MM.1S (cell line): Measurements from ENCODE around the gene CDH16.
"Not testable (repeated sequence)": the region's sequence is repeated elsewhere in the genome, so short reads cannot be mapped to it uniquely, and the experiment has no call there.

Source experiments
- DNase-seq: peaks from one replicate; pipeline ENCODE4 v3.0.0-alpha.2; 2015
- H2AFZ ChIP-seq: fragments of 300-600 bp; sonication (generic); 2 replicates; pipeline ENCODE4 v1.6.0; 2016; ENCODE audit warnings: antibody characterized with exemption, low read length
- H3F3A ChIP-seq: fragments of 300-600 bp; sonication (generic); 2 replicates; pipeline ENCODE4 v1.6.1; 2016; ENCODE audit warnings: mild to moderate bottlenecking, antibody characterized with exemption, low read length, moderate library complexity, mixed read lengths; ENCODE audit not compliant: insufficient read depth
- H3K27ac ChIP-seq: fragments of 300-600 bp; sonication (generic); 2 replicates; pipeline ENCODE4 v1.5.1; 2016; ENCODE audit warnings: mild to moderate bottlenecking, low read length
- H3K27me3 ChIP-seq: fragments of 300-600 bp; sonication (generic); replicated peaks from 2 replicates; pipeline ENCODE4 v1.6.0; 2016; ENCODE audit warnings: low read length; ENCODE audit not compliant: insufficient read depth
- H3K36me3 ChIP-seq: fragments of 300-600 bp; sonication (generic); replicated peaks from 2 replicates; pipeline ENCODE4 v1.6.1; 2016; ENCODE audit warnings: mild to moderate bottlenecking, low read length, mixed read lengths; ENCODE audit not compliant: insufficient read depth
- H3K4me1 ChIP-seq: fragments of 300-600 bp; sonication (generic); 2 replicates; pipeline ENCODE4 v1.6.1; 2016; ENCODE audit warnings: low read length, mixed read lengths
- H3K4me2 ChIP-seq: fragments of 300-600 bp; sonication (generic); 2 replicates; pipeline ENCODE4 v1.6.0; 2016; ENCODE audit warnings: low read depth, low read length
- H3K4me3 ChIP-seq: fragments of 300-600 bp; sonication (generic); 2 replicates; pipeline ENCODE4 v1.5.1; 2016; ENCODE audit warnings: low read length, mixed read lengths
- H3K79me2 ChIP-seq: fragments of 300-600 bp; sonication (generic); 2 replicates; pipeline ENCODE4 v1.6.1; 2016; ENCODE audit warnings: mixed run types, low read length, mixed read lengths
- H3K9ac ChIP-seq: fragments of 300-600 bp; sonication (generic); 2 replicates; pipeline ENCODE4 v1.6.1; 2016; ENCODE audit warnings: low read length, mixed read lengths
- H3K9me2 ChIP-seq: fragments of 300-600 bp; sonication (generic); replicated peaks from 2 replicates; pipeline ENCODE4 v1.6.1; 2016; ENCODE audit warnings: mild to moderate bottlenecking, low read length, mixed read lengths; ENCODE audit not compliant: insufficient read depth
- H3K9me3 ChIP-seq: fragments of 300-600 bp; sonication (generic); replicated peaks from 2 replicates; pipeline ENCODE4 v1.6.1; 2016; ENCODE audit warnings: mild to moderate bottlenecking, low read length, mixed read lengths; ENCODE audit not compliant: insufficient read depth
- H4K20me1 ChIP-seq: fragments of 300-600 bp; sonication (generic); 2 replicates; pipeline ENCODE4 v1.6.1; 2016; ENCODE audit warnings: mild to moderate bottlenecking, low read length, moderate library complexity, mixed read lengths; ENCODE audit not compliant: insufficient read depth
- EZH2 ChIP-seq: fragments of 300-600 bp; sonication (generic); optimal IDR thresholded peaks from 2 replicates; pipeline ENCODE3; 2017; ENCODE audit warnings: low read depth, mild to moderate bottlenecking, antibody characterized with exemption, low read length, mixed read lengths
- EZH2phosphoT487 ChIP-seq: fragments of 300-600 bp; sonication (generic); IDR thresholded peaks from 2 replicates; pipeline ENCODE4 v1.6.1; 2018; ENCODE audit warnings: antibody characterized with exemption, low read length
- TF ChIP-seq, protein P1 (sequence below): fragments of 300-600 bp; sonication (generic); IDR thresholded peaks from 2 replicates; pipeline ENCODE4 v1.5.1; 2016; ENCODE audit warnings: antibody characterized with exemption, low read length, mixed read lengths

CDH16 gene

DNA sequence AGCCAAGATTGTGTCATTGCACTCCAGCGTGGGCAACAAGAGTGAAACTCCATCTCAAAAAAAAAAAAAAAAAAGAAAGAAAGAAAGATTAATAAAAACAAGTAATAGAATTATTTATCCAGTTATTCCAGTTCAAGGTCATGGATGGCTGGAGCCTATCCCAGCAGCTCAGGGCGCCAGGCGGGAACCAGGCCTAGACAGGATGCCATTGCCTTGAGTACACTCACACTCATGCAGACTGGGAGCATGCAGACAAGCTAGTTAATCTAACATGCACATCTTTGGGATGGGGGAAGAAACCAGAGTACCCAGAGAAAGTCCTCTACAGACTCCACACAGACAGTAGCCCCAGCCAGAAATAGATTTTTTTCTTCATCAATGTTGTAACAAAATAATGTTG is 20.5 kb downstream of the CDH16 start:
- Histone ChIP-seq H3K36me3 (no peaks in the 10 kb centered on the region), H3K27ac (no peak overlapping the region), H2AFZ (no peak overlapping the region), H4K20me1 (no peaks in the 10 kb centered on the region), H3K79me2 (no peaks in the 10 kb centered on the region), H3F3A (no peaks in the 10 kb centered on the region), H3K9me3 (no peaks in the 10 kb centered on the region), H3K9ac (no peak overlapping the region), H3K4me1 (no peaks in the 10 kb centered on the region), H3K9me2 (no peaks in the 10 kb centered on the region), H3K4me3 (no peak overlapping the region), H3K4me2 (no peak overlapping the region), H3K27me3 (no peaks in the 10 kb centered on the region)
- DNase-seq, result no peak
- no peak for TF ChIP-seq EZH2
- TF ChIP-seq, protein P1, sequence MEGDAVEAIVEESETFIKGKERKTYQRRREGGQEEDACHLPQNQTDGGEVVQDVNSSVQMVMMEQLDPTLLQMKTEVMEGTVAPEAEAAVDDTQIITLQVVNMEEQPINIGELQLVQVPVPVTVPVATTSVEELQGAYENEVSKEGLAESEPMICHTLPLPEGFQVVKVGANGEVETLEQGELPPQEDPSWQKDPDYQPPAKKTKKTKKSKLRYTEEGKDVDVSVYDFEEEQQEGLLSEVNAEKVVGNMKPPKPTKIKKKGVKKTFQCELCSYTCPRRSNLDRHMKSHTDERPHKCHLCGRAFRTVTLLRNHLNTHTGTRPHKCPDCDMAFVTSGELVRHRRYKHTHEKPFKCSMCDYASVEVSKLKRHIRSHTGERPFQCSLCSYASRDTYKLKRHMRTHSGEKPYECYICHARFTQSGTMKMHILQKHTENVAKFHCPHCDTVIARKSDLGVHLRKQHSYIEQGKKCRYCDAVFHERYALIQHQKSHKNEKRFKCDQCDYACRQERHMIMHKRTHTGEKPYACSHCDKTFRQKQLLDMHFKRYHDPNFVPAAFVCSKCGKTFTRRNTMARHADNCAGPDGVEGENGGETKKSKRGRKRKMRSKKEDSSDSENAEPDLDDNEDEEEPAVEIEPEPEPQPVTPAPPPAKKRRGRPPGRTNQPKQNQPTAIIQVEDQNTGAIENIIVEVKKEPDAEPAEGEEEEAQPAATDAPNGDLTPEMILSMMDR, result no peak
- no peak for TF ChIP-seq EZH2phosphoT487

- DNase-seq, H3F3A ChIP-seq, H3K4me3 ChIP-seq, H4K20me1 ChIP-seq, H3K9ac ChIP-seq, H2AFZ ChIP-seq, H3K4me2 ChIP-seq, H3K4me1 ChIP-seq, H3K79me2 ChIP-seq, H3K9me2 ChIP-seq, H3K9me3 ChIP-seq, H3K36me3 ChIP-seq, H3K27ac ChIP-seq, H3K27me3 ChIP-seq: not testable (repeated sequence)
These were observed 22.0 kb downstream of the CDH16 start for GRCh38 chr16:66896682-66897081.

DNA sequence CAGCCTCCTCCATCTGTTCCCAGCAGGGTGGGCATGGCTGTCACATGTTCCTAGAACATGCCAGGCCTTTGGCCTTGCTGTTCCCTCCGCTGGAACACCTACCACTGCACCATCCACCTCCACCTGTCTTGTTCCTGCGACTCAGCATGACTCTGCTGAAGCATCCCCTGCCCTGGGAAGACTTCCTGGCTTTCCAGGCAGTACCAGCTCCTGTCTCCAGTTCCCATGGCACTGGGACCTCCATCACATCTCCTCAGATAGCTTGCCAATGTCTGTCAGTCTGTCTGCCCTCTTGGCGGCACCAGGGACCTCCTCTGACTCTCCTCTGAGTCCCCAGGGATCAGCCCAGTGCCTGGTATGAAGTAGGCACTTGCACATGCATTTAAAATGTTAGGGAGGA is 22.7 kb downstream of the CDH16 start:
- Histone ChIP-seq H3K27me3 (no peaks in the 10 kb centered on the region), H3K27ac (no peak overlapping the region), H4K20me1 (no peaks in the 10 kb centered on the region), H3K36me3 (no peaks in the 10 kb centered on the region), H3K4me3 (no peak overlapping the region), H3K9me3 (no peaks in the 10 kb centered on the region), H3K9ac (no peak overlapping the region), H2AFZ (no peak overlapping the region), H3F3A (no peaks in the 10 kb centered on the region), H3K79me2 (no peaks in the 10 kb centered on the region), H3K4me2 (no peak overlapping the region), H3K4me1 (no peaks in the 10 kb centered on the region), H3K9me2 (no peaks in the 10 kb centered on the region)
- DNase-seq, result no peak
- no peak for TF ChIP-seq EZH2
- no peak for TF ChIP-seq EZH2phosphoT487
- TF ChIP-seq, protein P1, result no peak

DNA sequence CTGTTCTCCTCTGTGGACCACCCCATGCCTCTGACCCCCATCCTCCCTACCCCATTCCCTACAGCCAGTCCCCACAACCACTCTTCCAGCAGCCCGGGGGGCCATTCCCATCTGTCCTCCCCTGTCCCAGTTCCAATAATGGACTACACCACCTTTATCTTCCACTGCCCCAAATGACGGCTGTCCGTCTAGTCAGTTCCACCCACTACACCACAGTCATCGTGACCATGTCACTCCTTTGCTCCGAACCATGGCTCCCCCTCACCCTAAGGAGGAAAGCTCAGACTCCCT is 23.1 kb downstream of the CDH16 start:
- Histone ChIP-seq H3K9ac (no peak overlapping the region), H3K4me3 (no peak overlapping the region), H2AFZ (no peak overlapping the region), H3F3A (no peaks in the 10 kb centered on the region), H3K4me2 (no peak overlapping the region), H3K27ac (no peak overlapping the region), H4K20me1 (no peaks in the 10 kb centered on the region), H3K9me2 (no peaks in the 10 kb centered on the region), H3K79me2 (no peaks in the 10 kb centered on the region), H3K4me1 (no peaks in the 10 kb centered on the region), H3K36me3 (no peaks in the 10 kb centered on the region), H3K9me3 (no peaks in the 10 kb centered on the region), H3K27me3 (no peaks in the 10 kb centered on the region)
- TF ChIP-seq EZH2phosphoT487, result no peak
- TF ChIP-seq EZH2, result no peak
- TF ChIP-seq, protein P1, result no peak
- DNase-seq, result no peak
